GM18873 (cell line): Measurements from ENCODE around the gene GID8.

Experiments
- ATAC-seq: cut with Tn5 transposase; IDR thresholded peaks from one replicate; pipeline ENCODE4 v1.9.1; 2021; ENCODE audit warnings: mild to moderate bottlenecking, moderate library complexity, moderate number of reproducible peaks; ENCODE audit not compliant: unreplicated experiment, low FRiP score

The GID8 gene

GRCh38 chr20:62902926-62903615 is 34.9 kb upstream of the GID8 start:
- no peak for ATAC-seq

DNA sequence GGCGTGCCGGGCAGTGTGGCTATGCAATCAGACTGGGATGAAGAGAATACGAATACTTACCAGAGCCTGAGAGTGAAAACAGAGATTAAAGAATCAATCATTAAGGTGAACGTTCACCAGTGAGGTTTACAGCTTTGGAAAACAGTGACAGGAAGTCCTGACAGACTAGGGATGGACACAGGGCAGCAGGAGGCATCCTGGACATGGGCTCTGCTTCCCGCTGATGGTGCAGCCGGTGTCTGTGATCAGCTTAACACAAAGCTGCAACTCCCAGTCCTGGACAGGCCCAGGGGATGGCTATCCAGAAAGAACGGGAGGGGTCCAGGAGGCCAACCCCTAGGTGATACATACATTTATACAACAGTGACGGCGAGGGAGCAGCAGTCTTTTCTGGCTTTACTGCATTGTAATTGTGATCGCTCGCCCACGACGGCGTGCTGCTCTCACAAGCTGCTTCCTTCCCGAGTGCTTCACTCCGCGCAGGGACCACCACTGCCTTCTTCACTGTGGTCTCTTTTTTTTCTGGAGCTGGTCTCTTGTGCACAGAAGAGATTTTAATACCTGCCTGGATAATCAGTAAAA is 32.3 kb upstream of the GID8 start:
- ATAC-seq = no peak

GRCh38 chr20:62906209-62906608 is 31.7 kb upstream of the GID8 start:
- ATAC-seq = no peak

GRCh38 chr20:62906647-62907375 is 31.1 kb upstream of the GID8 start:
- no peak for ATAC-seq

DNA sequence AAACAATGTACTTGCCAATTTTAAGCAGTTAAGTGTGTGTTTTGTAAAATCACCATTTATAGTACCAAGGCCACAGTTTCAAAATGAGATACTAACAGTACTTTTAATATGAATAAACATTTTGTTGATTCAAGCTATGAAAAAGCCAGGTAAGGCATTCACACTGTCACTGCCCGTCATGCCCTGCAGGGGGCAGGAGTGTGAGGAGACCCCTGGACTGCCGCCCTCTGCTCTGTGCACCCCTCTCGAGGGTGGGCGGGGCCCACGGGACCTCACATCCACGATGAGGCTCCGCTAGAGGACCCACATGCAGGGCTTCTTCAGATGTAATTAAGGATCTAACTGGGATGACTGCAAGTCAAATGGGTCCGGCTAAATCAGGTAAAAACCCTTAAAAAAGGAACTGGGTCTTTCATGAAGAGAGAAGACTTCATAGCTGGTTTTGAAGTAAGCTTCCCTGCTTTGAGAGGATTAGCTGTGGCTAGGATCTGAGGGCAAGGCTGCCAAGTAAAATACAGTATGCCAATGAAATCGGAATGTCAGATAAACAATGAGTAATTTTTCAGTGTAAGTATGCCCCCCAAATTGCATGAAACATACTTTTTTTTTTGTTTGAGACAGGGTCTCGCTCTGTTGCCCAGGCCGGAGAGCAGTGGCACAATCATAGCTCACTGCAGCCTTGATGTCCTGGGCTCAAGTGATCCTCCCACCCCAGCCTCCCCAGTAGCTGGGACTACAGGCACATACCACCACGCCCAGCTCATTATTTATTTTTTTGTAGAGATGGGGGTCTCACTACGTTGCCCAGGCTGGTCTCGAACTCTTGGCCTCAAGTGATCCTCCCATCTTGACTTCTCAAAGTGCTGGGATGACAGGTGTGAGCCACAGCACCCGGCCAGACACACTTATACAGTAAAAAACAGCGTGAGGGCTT is 30.3 kb upstream of the GID8 start:
- ATAC-seq = no peak

GRCh38 chr20:62908971-62909791 is 28.8 kb upstream of the GID8 start:
- ATAC-seq = no peak

GRCh38 chr20:62910217-62910766 is 27.7 kb upstream of the GID8 start:
- no peak for ATAC-seq

DNA sequence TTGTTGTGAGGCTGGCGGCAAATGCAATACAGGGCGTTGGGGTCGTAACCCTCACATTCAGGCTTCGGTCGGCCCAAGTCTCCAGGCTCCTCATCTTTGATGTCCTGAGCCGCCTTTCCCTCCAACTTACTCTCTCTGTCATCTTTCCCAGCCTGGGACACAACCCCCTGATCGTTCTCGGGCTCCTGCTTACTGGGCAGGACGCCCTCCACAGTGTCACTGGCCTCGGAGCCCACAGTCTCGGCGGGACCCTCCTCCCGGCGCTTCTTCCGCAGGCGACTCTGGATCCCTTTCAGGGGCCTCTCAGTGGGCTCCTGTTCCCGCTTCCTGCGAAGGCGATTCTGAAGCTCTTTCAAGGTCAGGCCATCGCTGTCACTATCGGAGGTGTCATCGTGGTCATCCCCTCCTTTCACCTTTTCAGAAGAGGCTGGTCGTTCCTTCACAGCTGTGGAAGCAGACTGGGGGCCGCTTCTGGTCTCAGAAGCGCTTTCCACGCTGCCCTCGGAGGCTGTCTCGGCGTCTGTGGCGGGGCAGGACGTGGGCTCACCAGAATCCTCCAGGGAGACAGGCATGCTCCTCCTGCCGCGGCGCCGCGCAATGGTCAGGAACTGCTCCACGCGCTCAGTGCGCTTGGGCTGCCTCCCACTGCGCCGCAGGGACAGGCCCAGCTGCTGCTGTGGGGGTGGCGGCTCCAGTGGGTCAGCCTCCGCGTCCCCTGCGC is 27.0 kb upstream of the GID8 start:
- no peak for ATAC-seq

DNA sequence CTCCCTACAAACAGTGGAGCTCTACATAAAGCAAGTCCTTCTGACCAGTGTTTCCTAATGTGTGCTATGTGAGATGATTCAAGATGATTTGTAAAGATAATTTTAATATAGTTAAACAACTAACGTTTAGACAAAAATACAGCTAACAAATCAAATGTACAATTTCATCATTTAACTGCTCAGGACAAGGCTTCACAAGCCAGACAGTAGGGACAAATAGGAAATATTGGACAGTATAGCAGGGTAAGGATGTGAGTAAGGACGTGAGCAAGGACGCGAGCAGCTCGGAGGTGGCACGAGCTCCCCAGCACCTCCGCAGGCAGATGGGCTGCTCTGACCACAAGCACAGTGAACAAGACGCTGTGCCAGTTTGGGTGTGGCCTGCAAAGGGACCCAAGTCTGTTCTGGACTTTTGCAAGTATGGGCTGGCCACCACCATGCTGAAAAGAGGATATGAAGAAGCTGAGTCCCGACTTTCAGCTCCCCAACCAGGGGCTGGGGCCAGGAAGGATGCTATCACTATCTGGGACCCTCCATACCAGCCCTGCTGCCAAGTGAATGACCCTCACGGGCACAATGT is 26.2 kb upstream of the GID8 start:
- ATAC-seq = no peak

DNA sequence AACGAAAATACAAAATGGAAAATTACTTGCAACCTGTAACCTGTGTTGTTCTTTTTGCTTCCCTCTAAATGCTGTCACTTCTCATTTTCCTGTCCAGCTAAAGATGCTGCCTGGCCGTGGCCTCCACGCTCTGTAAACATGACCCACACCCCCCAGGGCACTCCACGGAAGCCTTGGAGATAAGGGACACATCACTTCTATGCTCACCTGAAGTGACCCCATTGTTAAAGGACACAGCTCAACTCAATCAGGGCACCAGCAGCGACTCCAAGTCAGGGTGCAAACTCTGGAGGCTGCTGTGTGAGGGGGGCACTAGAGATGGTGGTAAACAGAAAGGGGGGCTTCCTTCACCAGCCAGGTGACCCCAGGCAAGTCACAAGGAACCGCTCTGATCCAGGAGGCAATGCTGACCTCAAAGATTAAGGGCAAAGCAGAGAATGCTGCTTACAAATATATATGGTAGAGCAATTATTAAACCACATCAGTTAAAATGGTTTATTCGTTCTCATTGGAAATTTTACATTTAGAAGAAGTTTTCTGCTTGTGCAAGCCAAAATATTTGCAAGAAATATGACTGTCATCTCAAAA is 24.8 kb upstream of the GID8 start:
- no peak for ATAC-seq

- ATAC-seq = no peak
Measured at GRCh38 chr20:62914436-62914835, 23.5 kb upstream of the GID8 start.

DNA sequence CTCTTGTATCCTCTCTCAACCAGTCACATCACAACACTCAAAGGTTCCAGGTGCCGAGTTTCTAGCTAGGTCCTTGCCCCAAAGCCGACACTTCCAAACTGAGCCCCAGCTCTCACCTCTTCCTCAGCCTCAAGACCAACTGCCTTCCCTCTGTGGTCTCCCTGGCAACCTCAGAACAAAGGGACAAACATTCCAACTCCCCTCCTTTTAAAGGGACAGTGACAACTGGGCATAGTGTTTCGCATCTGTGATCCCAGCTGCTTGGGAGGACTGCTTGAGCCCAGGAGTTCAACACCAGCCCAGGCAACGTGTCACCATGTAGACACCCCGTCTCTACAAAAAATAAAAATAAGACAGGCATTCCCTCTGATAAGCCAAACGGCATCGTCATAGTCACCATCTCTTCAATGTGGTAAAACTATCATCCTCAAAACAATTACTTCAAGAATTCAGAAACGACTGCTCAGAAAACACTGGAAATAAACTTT is 22.9 kb upstream of the GID8 start:
- ATAC-seq = no peak

- no peak for ATAC-seq
Measured at GRCh38 chr20:62916703-62917476, 21.1 kb upstream of the GID8 start.

DNA sequence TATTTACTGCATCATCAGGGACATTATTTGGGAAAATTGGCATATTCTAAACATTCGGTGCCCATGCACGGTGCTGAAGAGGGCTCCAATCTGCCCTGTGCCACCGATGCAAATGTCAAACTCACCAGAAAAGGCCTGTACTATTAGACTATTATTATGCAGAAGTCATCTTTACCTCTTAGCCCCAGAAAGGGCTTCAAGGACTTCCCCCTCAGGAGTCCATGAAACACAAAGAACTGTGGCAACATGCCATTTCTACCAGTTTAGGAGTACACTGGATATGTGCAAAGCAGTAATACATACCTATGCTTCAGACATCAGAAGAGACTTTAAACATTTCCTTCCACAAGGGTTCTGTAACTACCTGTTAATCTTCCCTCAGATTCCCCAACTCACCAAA is 20.2 kb upstream of the GID8 start:
- ATAC-seq = no peak

GRCh38 chr20:62918147-62918546 is 19.8 kb upstream of the GID8 start:
- ATAC-seq = no peak

GRCh38 chr20:62918831-62919230 is 19.1 kb upstream of the GID8 start:
- ATAC-seq = no peak

GRCh38 chr20:62920039-62920645 is 17.8 kb upstream of the GID8 start:
- ATAC-seq = no peak
